ENCODE results near the gene GBE1.
"Not testable (repeated sequence)": the region's sequence is repeated elsewhere in the genome, so short reads cannot be mapped to it uniquely, and the experiment has no call there.

Gene GBE1

DNA sequence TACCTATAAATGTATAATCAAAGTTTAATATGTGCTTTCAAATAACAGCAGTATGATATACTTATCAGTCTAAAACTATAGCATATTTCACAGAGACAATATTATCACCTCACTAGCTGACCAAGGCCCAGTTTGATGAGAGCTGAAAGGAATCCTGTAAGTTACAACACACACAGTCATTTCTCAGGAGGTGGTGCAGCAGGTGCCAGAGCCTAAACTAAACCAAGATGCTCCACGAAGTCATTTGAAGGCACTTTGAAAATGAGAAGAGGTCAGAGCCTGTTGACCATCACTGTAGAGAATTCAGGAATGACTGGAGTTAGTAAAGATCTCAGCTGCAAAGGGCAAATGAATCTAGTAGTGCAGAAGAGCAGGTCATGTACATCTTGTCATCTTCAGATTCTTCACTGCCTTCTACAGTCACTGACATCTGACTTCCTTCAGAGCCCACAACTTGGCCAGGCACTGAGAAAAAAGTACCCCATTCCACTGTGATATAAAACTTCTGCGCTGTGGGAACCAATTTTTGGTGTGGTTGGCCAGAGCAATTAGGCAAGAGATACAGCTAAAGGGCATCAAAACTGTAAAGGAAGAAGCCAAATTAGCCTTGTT, 7.9 kb downstream of the GBE1 start:
- DNase-seq (ENCODE audit: low spot score), result no peak

DNA sequence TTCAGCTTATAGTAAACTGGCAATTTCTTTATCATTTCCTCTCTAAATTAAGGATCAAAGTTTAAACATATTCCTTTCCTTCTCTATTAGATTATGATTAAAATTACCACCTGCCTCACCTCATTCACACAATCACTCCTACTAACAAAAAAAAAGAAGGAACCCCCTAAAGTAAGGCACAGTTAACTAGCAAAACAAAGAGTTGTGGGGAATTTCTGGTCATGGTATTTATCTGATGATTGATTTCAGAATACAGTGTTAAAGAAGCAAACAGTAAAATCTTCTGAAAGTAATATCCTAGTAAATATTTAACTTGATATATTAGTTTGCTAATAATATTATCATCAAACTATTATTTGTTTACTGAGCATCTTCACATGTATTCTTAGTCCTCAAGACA, 8.8 kb downstream of the GBE1 start:
- DNase-seq (ENCODE audit: low spot score), result no peak

DNA sequence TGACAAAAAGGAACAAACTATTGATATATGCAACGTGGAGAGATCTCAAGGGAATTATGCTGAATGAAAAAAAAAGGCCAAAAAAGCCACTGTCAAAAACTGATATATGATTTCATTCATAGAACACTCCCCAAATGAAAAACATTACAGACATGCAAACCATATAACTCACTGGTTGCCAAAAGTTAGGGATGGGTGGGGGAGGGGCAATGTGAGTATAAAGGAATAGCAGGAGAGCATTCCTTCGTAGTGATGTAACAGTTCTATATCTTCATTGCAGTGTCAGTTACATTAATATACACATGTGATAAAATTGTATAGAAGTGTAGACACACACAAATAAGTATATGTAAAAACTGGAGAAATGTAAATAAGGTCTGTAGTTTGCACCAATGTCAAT, 12.2 kb downstream of the GBE1 start:
- DNase-seq (ENCODE audit: low spot score), result no peak

GRCh38 chr3:81747280-81747679, 14.2 kb downstream of the GBE1 start:
- DNase-seq (ENCODE audit: low spot score), result not testable (repeated sequence)

DNA sequence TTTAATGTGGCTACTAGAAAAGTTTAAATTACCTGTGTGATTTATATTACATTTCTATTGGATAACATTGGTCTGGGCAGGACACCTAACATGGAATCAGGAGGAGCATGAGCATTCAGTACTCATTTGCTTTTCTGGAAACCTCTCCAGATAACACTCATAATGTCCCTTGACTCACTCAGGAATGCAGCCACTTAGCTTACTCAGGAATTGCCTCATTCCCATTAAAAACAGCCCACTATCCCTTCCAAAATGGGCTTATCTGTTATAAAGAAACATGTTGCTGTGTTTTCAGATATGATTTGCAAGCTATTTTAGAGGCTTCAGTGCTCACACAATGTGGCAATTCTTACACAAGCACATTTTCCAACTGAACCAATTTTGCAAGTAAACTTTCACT, 17.1 kb downstream of the GBE1 start:
- DNase-seq (ENCODE audit: low spot score), result no peak

- no peak for DNase-seq (ENCODE audit: low spot score)
Measured at GRCh38 chr3:81743096-81744025, 18.1 kb downstream of the GBE1 start.

GRCh38 chr3:81742581-81742980, 18.9 kb downstream of the GBE1 start:
- no peak for DNase-seq (ENCODE audit: low spot score)

DNA sequence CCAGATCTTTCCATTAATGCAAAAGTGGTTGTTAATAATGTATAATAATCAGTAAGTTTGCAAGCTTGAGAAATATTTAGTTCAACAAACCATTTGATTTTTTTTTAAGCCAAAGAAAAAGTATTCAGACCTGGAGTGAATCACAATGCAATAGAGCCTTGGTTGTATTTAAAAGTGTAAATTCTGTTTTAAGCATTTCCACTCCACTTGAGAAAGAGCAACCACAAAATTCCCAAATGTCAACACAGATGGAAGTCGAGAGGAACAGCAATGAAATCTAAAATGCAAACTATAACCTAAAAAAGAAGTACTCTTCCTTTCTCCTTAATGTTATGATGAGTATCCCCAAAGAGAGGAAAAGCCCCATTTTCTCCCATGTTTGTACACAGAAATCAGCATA, 20.2 kb downstream of the GBE1 start:
- DNase-seq (ENCODE audit: low spot score), result no peak

- no peak for DNase-seq (ENCODE audit: low spot score)
Measured at GRCh38 chr3:81740731-81741130, 20.7 kb downstream of the GBE1 start.

GRCh38 chr3:81735334-81735733, 26.1 kb downstream of the GBE1 start:
- no peak for DNase-seq (ENCODE audit: low spot score)

DNA sequence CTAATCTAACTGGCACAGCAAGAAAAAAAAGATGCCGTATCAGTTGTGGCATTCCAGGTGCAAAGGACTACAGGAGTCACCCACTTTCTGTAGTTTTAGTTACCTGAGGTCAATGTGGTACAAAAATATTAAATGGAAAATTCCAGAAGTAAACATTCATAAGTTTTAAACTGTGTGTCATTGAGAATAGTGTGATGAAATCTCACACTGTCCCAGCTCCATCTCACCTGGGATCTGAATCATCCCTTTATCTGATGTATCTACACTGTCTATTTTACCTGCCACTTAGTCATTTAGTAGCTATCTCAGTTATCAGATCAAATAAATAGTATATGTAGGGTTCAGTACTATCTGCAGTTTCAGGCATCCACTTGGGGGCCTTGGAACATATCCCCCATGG, 26.7 kb downstream of the GBE1 start:
- no peak for DNase-seq (ENCODE audit: low spot score)

DNA sequence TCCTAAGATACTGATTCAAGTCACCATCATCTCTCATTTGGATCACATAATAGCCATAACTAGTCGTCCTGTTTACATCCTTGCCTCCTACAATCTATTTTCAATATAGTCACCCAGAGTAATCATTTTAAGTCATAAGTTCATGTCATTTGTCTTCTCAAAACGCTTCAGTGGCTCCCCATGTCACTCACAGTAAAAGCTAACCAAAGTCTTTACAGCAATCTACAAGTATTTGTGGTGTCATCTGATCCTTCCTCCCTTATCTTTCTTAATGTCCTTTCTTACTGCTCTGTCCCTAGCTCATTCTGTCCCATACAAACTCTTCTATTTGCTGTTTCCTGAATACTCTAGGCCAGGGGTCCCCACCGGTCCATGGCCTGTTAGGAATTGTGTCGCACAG, 28.8 kb downstream of the GBE1 start:
- no peak for DNase-seq (ENCODE audit: low spot score)

DNA sequence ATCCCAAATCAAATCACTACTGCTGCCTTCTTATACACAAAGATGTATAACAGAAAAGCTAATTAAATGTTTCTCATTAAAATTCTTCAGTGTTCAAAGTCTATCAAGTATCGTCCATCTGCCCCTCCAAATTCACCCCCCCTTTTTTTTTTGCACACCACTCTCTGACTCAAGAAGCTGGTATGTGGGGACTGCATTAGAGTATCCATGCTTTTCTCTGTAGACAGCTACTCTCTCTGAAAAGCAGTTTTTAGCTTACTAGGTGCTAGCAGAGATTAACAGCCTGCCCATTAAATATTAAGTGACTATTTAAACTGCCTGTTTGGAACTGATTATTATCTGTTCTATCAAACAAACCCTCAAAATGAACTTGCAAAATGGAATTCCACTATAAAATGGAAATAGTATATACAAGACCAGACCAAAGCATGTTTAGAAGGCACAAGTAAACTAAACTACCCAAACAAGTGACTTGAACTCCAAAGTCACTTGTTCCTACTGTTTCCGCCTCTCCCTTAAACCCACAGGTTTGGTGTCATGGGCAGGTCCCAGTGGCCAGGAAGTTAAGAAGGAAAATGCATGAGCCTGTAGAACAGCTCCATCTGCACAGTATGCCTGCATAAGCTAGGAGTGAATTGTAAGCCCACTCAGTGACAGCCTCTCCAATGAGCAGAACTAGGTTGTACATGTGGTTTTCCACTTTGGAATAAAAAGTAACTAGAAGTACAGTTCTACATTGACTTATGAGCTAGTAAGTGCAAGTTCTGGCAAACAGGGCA, 32.5 kb downstream of the GBE1 start:
- DNase-seq (ENCODE audit: low spot score), result no peak

DNA sequence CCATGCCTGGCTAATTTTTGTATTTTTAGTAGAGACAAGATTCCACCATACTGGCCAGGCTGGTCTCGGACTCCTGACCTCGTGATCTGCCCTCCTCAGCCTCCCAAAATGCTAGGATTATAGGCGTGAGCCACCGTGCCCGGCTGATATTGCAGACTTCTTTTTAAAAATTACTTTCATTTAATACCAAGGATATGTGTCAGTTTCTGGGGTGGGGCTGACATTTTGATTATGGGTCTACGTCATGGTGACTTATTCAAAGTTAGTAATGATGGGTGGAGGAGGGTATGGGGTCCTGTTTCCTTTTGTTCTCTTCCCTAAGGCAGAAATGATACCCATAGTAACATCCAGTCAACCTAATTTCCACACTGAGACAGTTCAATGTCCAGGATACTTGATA, 34.7 kb downstream of the GBE1 start:
- DNase-seq (ENCODE audit: low spot score), result no peak

- no peak for DNase-seq (ENCODE audit: low spot score)
Measured at GRCh38 chr3:81726132-81726531, 35.3 kb downstream of the GBE1 start.

DNA sequence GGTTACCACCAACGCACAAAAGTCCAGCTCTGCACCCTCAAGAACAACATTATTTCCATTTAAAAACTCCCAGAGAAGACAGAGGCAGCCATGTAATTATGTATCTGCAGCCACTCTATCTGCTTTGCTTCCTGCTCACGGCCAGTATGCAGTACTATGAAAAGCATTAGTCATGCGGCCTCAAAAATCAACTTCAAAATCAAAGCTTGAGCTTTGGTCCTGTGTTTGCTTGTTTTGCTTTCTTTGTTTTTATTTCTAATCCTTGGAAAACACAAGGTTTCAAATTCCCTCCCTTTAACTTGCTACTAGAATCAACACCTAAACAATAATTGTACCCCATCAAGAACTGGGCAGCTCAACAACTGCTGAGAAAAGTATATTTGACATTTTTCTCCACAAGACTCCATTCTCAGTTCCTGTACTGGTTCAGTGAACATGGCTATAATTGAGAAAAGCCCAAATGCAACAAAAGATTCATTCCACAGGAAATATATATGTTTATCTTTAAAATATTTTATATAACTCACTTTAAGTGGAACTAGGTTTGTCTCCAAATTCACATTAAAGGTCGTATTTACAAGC, 37.6 kb downstream of the GBE1 start:
- no peak for DNase-seq (ENCODE audit: low spot score)

DNA sequence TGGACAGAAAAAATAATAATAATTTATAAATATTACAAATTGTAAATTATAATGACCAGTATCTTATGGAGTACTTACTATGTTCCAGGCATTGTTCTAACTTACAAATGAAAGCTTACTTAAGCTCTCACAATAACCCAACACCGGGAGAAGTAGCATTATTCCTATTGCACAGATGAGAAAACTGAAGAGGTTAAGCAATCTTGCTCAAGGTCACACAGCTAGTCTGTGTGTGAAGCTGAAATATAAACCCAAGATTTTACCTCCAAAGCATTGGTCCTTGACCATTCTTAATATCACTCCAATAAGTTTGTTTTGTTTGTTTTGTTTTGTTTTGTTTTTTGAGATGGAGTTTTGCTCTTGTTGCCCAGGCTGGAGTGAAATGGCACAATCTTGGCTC, 43.1 kb downstream of the GBE1 start:
- DNase-seq (ENCODE audit: low spot score), result no peak

DNA sequence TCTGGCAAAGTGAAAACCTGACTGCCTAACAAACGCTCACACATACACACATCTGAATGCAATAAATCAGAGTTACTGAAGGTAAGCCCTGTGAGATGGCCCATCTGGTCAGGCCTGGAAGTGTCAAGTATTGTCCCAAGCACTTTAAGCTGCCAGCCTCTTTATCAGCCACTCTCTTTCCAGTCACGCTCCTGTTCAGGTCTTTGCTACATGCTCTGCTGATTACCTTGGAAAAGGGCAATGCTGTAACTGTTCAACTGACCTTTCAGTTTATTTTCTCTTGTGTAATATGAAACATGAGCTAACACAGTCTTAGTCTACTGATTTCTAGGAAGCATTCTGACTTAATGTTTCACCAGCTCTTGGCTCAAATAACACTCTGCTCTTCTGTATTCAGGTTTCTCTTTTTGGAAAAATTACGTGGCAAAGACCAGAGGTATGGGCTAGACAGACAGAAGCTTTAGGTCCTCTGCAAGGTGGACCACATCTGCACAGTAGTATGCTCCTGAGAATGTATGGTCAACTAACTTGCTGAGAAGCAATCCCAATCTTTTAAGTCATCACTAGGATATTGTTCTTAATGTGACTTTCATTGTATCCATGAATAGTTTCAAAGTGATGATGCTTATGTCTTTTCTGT, 44.5 kb downstream of the GBE1 start:
- DNase-seq (ENCODE audit: low spot score), result no peak

- DNase-seq (ENCODE audit: low spot score), result no peak
Measured at GRCh38 chr3:81713031-81713430, 48.4 kb downstream of the GBE1 start.

- no peak for DNase-seq (ENCODE audit: low spot score)
Measured at GRCh38 chr3:81709606-81710005, 51.8 kb downstream of the GBE1 start.

- no peak for DNase-seq (ENCODE audit: low spot score)
Measured at GRCh38 chr3:81707996-81708395, 53.4 kb downstream of the GBE1 start.

DNA sequence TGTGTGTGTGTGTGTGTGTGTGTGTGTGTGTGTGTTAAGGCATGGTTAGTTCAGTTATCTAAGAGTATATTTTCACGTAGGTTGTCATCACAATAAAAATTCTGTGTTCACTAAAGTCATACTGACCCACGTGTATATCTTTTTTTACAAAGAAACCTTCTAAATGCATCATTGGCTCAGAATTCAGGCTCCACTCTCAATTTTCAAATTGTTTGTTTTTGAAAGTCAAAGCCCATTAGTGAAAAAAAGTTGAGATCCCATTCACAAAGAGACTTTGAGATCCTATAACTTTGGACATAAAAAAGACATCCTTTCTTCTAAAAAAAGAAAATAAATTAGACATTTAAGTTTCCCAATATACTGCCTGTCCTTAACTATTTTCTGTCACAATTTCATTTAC, 59.3 kb downstream of the GBE1 start:
- no peak for DNase-seq (ENCODE audit: low spot score)
